K562 (cell line): Measurements from ENCODE around the gene NR5A2. TPM values are rescaled to one million over a fixed set of nuclear protein-coding genes. Genes with fewer than 3 reads are reported as not detected.

Experiments
- ATAC-seq: fragments of 200-7000 bp; cut with Tn5 transposase; 3 replicates; pipeline ENCODE4 v1.9.1; 2020; ENCODE audit warnings: moderate library complexity
- BruUV-seq: library from RNA; stranded (reverse); fragments of 400-500 nt; replicated peaks from 2 replicates; lab custom pipeline; 2021; lab: Mats Ljungman, UMichigan
- CTCF ChIA-PET: fragments of 300-600 bp; formaldehyde crosslinking; extraction: SDS; loops from one replicate; lab custom pipeline; 2021; ENCODE audit warnings: low intra/inter-chr PET ratio; lab: Yijun Ruan, JAX
- POLR2A ChIA-PET: fragments of 300-600, 350-650 bp; sonication (Branson Sonifier 250); formaldehyde crosslinking; extraction: SDS; loops from one replicate; lab custom pipeline; 2021; ENCODE audit warnings: antibody characterized with exemption, inconsistent platforms; lab: Yijun Ruan, JAX
- DNase-seq, 4 experiments: peaks; one replicate each; pipeline versions ENCODE4 v3.0.0 to v3.0.0-alpha.2; 2011 to 2018; ENCODE audit warnings: low spot score in 3 of 4, mixed read lengths in 3 of 4; ENCODE audit errors: extremely low read depth in 1 of 4
- FAIRE-seq: peaks from 2 replicates; lab custom pipeline; 2011; peaks lifted over from hg19 to GRCh38; lab: Jason Lieb, UNC
- H2AFZ ChIP-seq: 2 replicates; pipeline ENCODE4 v1.6.0; 2011; ENCODE audit warnings: low read depth, low read length, control low read depth, inconsistent platforms
- H3K27ac ChIP-seq: fragments of 200-600 bp; 3 replicates; pipeline ENCODE4 v1.8.0; 2011; ENCODE audit warnings: low read depth, mild to moderate bottlenecking, control low read depth, inconsistent platforms, low read length, moderate library complexity, mixed read lengths; ENCODE audit errors: extremely low read depth
- H3K27me3 ChIP-seq, 2 experiments: fragments of 300-600 bp in 1 of 2; 2 replicates in 1 of 2; 3 replicates in 1 of 2; pipeline versions ENCODE4 v1.6.0 to v1.8.0; 2011; ENCODE audit warnings: inconsistent platforms in 2 of 2, low read length in 2 of 2, mild to moderate bottlenecking in 1 of 2, mixed read lengths in 1 of 2, moderate library complexity in 1 of 2; ENCODE audit not compliant: control insufficient read depth in 2 of 2, insufficient read depth in 2 of 2
- H3K36me3 ChIP-seq: fragments of 300-600 bp; 3 replicates; pipeline ENCODE4 v1.8.0; 2011; ENCODE audit warnings: mild to moderate bottlenecking, low read length, inconsistent platforms; ENCODE audit not compliant: control insufficient read depth, insufficient read depth
- H3K4me1 ChIP-seq, 2 experiments: fragments of 200-600 bp in 1 of 2; replicated peaks in 1 of 2; 2 replicates in 1 of 2; 3 replicates in 1 of 2; pipeline versions ENCODE4 v1.5.1 to v1.8.0; 2011; ENCODE audit warnings: inconsistent platforms in 2 of 2, low read length in 2 of 2, mild to moderate bottlenecking in 1 of 2, mixed read lengths in 1 of 2, moderate library complexity in 1 of 2; ENCODE audit not compliant: control insufficient read depth in 2 of 2, insufficient read depth in 2 of 2
- H3K4me2 ChIP-seq: 2 replicates; pipeline ENCODE4 v1.6.1; 2011; ENCODE audit warnings: low read length, control low read depth, inconsistent platforms, mixed read lengths; ENCODE audit not compliant: insufficient read depth
- H3K4me3 ChIP-seq: fragments of 200-600 bp; sonication (generic), shearing (Covaris generic); 2 replicates; pipeline ENCODE4 v1.5.1; 2016; ENCODE audit warnings: control low read depth, inconsistent platforms
- H3K79me2 ChIP-seq: fragments of 200-600 bp; 3 replicates; pipeline ENCODE4 v1.8.0; 2011; ENCODE audit warnings: low read length, inconsistent platforms; ENCODE audit not compliant: control insufficient read depth, insufficient read depth
- H3K9ac ChIP-seq, 2 experiments: 2 replicates each; pipeline versions ENCODE4 v1.6.0 to v1.6.1; 2011; ENCODE audit warnings: low read depth in 2 of 2, low read length in 2 of 2, control low read depth in 1 of 2, inconsistent platforms in 1 of 2, mild to moderate bottlenecking in 1 of 2, mixed read lengths in 1 of 2; ENCODE audit not compliant: insufficient read depth in 1 of 2
- H3K9me1 ChIP-seq: one replicate; pipeline ENCODE4 v1.6.0; 2011; ENCODE audit warnings: inconsistent platforms, mild to moderate bottlenecking, low read length, moderate library complexity; ENCODE audit not compliant: control insufficient read depth, insufficient read depth
- H3K9me3 ChIP-seq: replicated peaks from 2 replicates; pipeline ENCODE4 v1.5.1; 2011; ENCODE audit warnings: low read depth, low read length, inconsistent platforms; ENCODE audit not compliant: control insufficient read depth, insufficient read depth
- H4K20me1 ChIP-seq: replicated peaks from 2 replicates; pipeline ENCODE4 v1.6.1; 2011; ENCODE audit warnings: low read length, inconsistent platforms, mixed read lengths; ENCODE audit not compliant: control insufficient read depth, insufficient read depth
- ASH1L ChIP-seq: fragments of 450-650 bp; IDR thresholded peaks from 2 replicates; pipeline ENCODE4 v1.6.1; 2018; ENCODE audit warnings: borderline replicate concordance, mild to moderate bottlenecking, low read depth; ENCODE audit not compliant: partially characterized antibody
- BACH1 ChIP-seq: fragments of 200-800 bp; sonication (Bioruptor generic); IDR thresholded peaks from 2 replicates; pipeline ENCODE4 v1.6.1; 2016; ENCODE audit warnings: missing genetic modification characterization, missing compliant biosample characterization
- CBX2 ChIP-seq: fragments of 200-600 bp; sonication (generic); IDR thresholded peaks from one replicate; pipeline ENCODE4 v1.6.1; 2012; ENCODE audit warnings: mild to moderate bottlenecking, low read length, inconsistent platforms; ENCODE audit not compliant: insufficient read depth, poor library complexity, severe bottlenecking
- FIP1L1 ChIP-seq: fragments of 200-400 bp; formaldehyde crosslinking; IDR thresholded peaks from 2 replicates; pipeline ENCODE4 v1.6.1; 2018; ENCODE audit warnings: mild to moderate bottlenecking, low read depth, low read length; ENCODE audit not compliant: poor library complexity, severe bottlenecking
- MAFG ChIP-seq: fragments of 450-650 bp; conservative IDR thresholded peaks from 2 replicates; pipeline ENCODE4 v1.6.1; 2016; ENCODE audit warnings: missing genetic modification characterization, missing compliant biosample characterization
- NCOA4 ChIP-seq: fragments of 450-650 bp; IDR thresholded peaks from 2 replicates; pipeline ENCODE4 v1.6.1; 2018; ENCODE audit warnings: mild to moderate bottlenecking; ENCODE audit not compliant: partially characterized antibody
- NFE2L1 ChIP-seq: fragments of 450-650 bp; IDR thresholded peaks from 2 replicates; pipeline ENCODE4 v1.6.1; 2016; ENCODE audit warnings: missing genetic modification characterization, low read depth, mild to moderate bottlenecking, missing compliant biosample characterization, moderate library complexity, borderline replicate concordance
- SMARCC2 ChIP-seq: fragments of 450-650 bp; IDR thresholded peaks from 2 replicates; pipeline ENCODE4 v1.6.1; 2017; ENCODE audit warnings: antibody characterized with exemption, moderate library complexity, mild to moderate bottlenecking, low read depth
- STAG1 ChIP-seq: sonication (generic); formaldehyde crosslinking; IDR thresholded peaks from 2 replicates; pipeline ENCODE4 v1.5.0; 2020; ENCODE audit warnings: missing genetic modification reagents, borderline replicate concordance
- ZNF583 ChIP-seq: fragments of 250-450 bp; sonication (Bioruptor Pico); IDR thresholded peaks from 2 replicates; pipeline ENCODE4 v1.4.0; 2020
- WGBS: fragments of 100-300 bp; shearing (Covaris generic); methylation state at CpG from one replicate; pipeline ENCODE4 v1.1.6; 2016; ENCODE audit warnings: low coverage, mixed read lengths; ENCODE audit not compliant: insufficient coverage; ENCODE audit errors: missing lambda C conversion rate; 5-methylcytosine and 5-hydroxymethylcytosine counted together
- in situ Hi-C: fragments of 300-500 bp; cut with MboI; formaldehyde crosslinking; loops from 4 replicates; pipeline ENCODE4 v1.15.0; 2018; ENCODE audit warnings: inconsistent platforms, mixed read lengths
- intact Hi-C: fragments of 100-400 bp; cut with micrococcal nuclease; formaldehyde crosslinking; loops from 2 replicates; pipeline ENCODE4 v1.14.2; 2022
- polyA plus RNA-seq, 8 experiments: library from polyadenylated mRNA; depleted of rRNA in 4 of 8; stranded (reverse) in 5 of 8; unstranded in 3 of 8; fragments of >200 nt; fragmentation: Nextera tagmentation in 2 of 8; fragmentation: Illumina TruSeq in 1 of 8; extraction: Ambion mirVana in 2 of 8; extraction: Trizol in 1 of 8; gene quantifications; 2 replicates each; pipeline versions ENCODE4 v1.2.1 to v1.2.3, GENCODE V29; 2011 to 2014; ENCODE audit warnings: inconsistent platforms in 1 of 8, missing spikeins in 1 of 8
- total RNA-seq, 7 experiments: library from RNA; depleted of rRNA in 6 of 7; stranded (reverse); fragments of >200 nt in 6 of 7; fragmentation: Illumina TruSeq in 2 of 7; extraction: Trizol in 2 of 7; gene quantifications; 2 replicates each; pipeline versions ENCODE4 v1.2.1 to v1.2.3, GENCODE V29; 2011 to 2021; ENCODE audit warnings: low replicate concordance in 1 of 7

The NR5A2 gene
- total and polyA plus RNA-seq, 9 of the 15 experiments (the other 6 are each of a cell fraction or from before 2014, with no cell fraction given) = 0.13 to 0.40 (median 0.29) TPM

DNA sequence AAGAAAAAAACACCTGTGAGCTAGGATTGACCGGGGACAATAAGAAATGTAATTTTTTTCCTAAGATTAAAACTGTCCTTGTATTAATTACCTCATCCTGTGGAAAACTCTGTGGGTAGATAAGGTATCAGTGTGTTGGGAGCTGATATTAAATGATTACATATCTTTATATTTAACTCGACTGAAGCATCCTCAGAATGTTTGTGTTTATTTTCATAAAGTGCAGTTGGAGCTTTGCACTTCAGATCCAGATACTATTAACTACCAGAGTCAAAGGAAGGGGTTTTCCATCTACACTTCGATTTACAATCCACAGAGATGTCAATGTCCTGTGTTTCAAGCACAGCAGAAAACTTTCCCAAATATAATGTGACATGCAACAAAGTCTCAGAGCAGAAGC lies 164.5 kb downstream of the NR5A2 start (continued):
- TF ChIP-seq CBX2 (no peak), BACH1 (tag) (no peak), FIP1L1 (no peak), STAG1 (CRISPR knock-in tag) (no peak)

DNA sequence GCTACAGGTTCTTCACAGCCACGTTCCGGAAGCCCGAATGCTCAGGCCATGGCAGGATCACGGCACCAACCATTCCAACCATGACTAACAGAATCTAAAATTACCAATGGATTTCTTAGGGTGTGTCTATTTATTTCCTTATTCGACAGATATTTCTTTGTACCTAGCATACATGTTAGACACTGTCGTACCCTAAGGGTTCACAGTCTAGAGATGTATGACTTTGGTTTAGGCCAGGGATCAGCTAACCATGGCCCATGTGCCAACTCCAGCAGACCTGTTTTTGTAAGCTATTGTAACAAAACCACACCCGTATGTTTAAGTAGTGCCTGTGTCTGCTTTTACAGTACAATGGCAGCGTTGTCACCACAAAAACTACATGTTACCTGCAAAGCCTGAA lies 167.0 kb downstream of the NR5A2 start:
- TF ChIP-seq SMARCC2 (no peak), NFE2L1 (no peak), ASH1L (no peak), MAFG (tag) (no peak), NCOA4 (no peak), ZNF583 (CRISPR knock-in tag) (no peak)
- Histone ChIP-seq H2AFZ (no peak overlapping the region), H3K9ac (no peak overlapping the region), H3K27ac (no peak overlapping the region), H3K4me2 (no peak overlapping the region), H3K4me1 (no peaks in the 10 kb centered on the region), H3K9me3 (no peaks in the 10 kb centered on the region), H3K27me3 (peaks cover 8 to 29% of the 10 kb centered on the region in 2 experiments; a peak in 4 of 5 replicates), H3K4me3 (no peak overlapping the region), H4K20me1 (no peaks in the 10 kb centered on the region), H3K9me1 (no peaks in the 10 kb centered on the region), H3K79me2 (no peaks in the 10 kb centered on the region), H3K36me3 (no peaks in the 10 kb centered on the region)
- 22% methylated on average over 8 of the region's 8 CpGs for WGBS
- FAIRE-seq (no peak), ATAC-seq (no peak), DNase-seq (no peak)
- intact Hi-C loops = no loop called here
- CTCF ChIA-PET = no interaction called here
- in situ Hi-C loops = no loop called here
- POLR2A ChIA-PET = no interaction called here
- no TSS peak for BruUV-seq
